Measurements from ENCODE around the gene MT1G.

GRCh38 chr16:56631197-56631596 lies 36.7 kb downstream of the MT1G start:
- TF ChIP-seq POLR2A (IDR thresholded peaks at IDR 0.05; ENCODE audit: low read depth, low read length): no peak
- no peak for TF ChIP-seq POLR2AphosphoS5 (IDR thresholded peaks at IDR 0.05; ENCODE audit: low read depth, low read length)
- TF ChIP-seq TAF1 (IDR thresholded peaks at IDR 0.05; ENCODE audit: borderline replicate concordance, low read depth, low read length): no peak
